HepG2 (cell line): ENCODE results near the gene SF1. TPM values are rescaled to one million over a fixed set of nuclear protein-coding genes. Genes with fewer than 3 reads are reported as not detected.

ENCODE experiments used
- ATAC-seq: fragments of 200-7000 bp; cut with Tn5 transposase; 3 replicates; pipeline ENCODE4 v1.9.1; 2020; ENCODE audit warnings: mild to moderate bottlenecking, moderate library complexity
- BruUV-seq: library from RNA; stranded (reverse); fragments of 400-500 nt; replicated peaks from 2 replicates; lab custom pipeline; 2021; lab: Mats Ljungman, UMichigan
- CTCF ChIA-PET: fragments of 300-600 bp; formaldehyde crosslinking; extraction: SDS; loops from one replicate; lab custom pipeline; 2021; ENCODE audit warnings: low total read pairs, inconsistent platforms, low intra/inter-chr PET ratio; lab: Yijun Ruan, JAX
- POLR2A ChIA-PET: fragments of 350-600 bp; sonication (Branson Sonifier 250); formaldehyde crosslinking; loops from one replicate; lab custom pipeline; 2020; ENCODE audit warnings: antibody characterized with exemption, inconsistent platforms; lab: Yijun Ruan, JAX
- DNase-seq: peaks from one replicate; pipeline ENCODE4 v3.0.0-alpha.2; 2015; ENCODE audit warnings: low spot score
- FAIRE-seq: peaks from 3 replicates; lab custom pipeline; 2011; peaks lifted over from hg19 to GRCh38; lab: Jason Lieb, UNC
- H2AFZ ChIP-seq: one replicate; pipeline ENCODE4 v1.6.1; 2011; ENCODE audit warnings: low read length, inconsistent platforms
- H3K27ac ChIP-seq: fragments of 300-600 bp; 3 replicates; pipeline ENCODE4 v1.8.0; 2011; ENCODE audit warnings: mixed run types, mild to moderate bottlenecking, mixed read lengths, low read length, inconsistent platforms; ENCODE audit not compliant: insufficient read depth; ENCODE audit errors: extremely low read length
- H3K27me3 ChIP-seq, 2 experiments: fragments of 200-600 bp in 1 of 2; 2 replicates in 1 of 2; 3 replicates in 1 of 2; pipeline versions ENCODE4 v1.6.0 to v1.8.0; 2011; ENCODE audit warnings: low read length in 2 of 2, mild to moderate bottlenecking in 2 of 2, moderate library complexity in 2 of 2, inconsistent platforms in 1 of 2; ENCODE audit not compliant: insufficient read depth in 2 of 2, control insufficient read depth in 1 of 2
- H3K36me3 ChIP-seq, 2 experiments: fragments of 200-600 bp in 1 of 2; replicated peaks in 1 of 2; 2 replicates in 1 of 2; 3 replicates in 1 of 2; pipeline versions ENCODE4 v1.5.1 to v1.8.0; 2011; ENCODE audit warnings: low read length in 2 of 2, inconsistent platforms in 1 of 2; ENCODE audit not compliant: insufficient read depth in 2 of 2, control insufficient read depth in 1 of 2
- H3K4me1 ChIP-seq: 2 replicates; pipeline ENCODE4 v1.5.1; 2012; ENCODE audit warnings: low read length, inconsistent platforms; ENCODE audit not compliant: insufficient read depth
- H3K4me2 ChIP-seq: 2 replicates; pipeline ENCODE4 v1.6.0; 2011; ENCODE audit warnings: low read depth, low read length, inconsistent platforms
- H3K4me3 ChIP-seq, 3 experiments: fragments of 200-600 bp in 1 of 3; sonication (generic), shearing (Covaris generic) in 1 of 3; replicated peaks in 1 of 3; 2 replicates each; pipeline ENCODE4 v1.5.1; 2011 to 2016; ENCODE audit warnings: low read length in 3 of 3, inconsistent platforms in 2 of 3, low read depth in 2 of 3, mild to moderate bottlenecking in 2 of 3, control low read depth in 1 of 3, mixed read lengths in 1 of 3; ENCODE audit not compliant: insufficient read depth in 1 of 3
- H3K79me2 ChIP-seq: one replicate; pipeline ENCODE4 v1.6.1; 2011; ENCODE audit warnings: low read length, inconsistent platforms; ENCODE audit not compliant: insufficient read depth
- H3K9ac ChIP-seq: 2 replicates; pipeline ENCODE4 v1.6.0; 2011; ENCODE audit warnings: mild to moderate bottlenecking, low read depth, low read length, inconsistent platforms; ENCODE audit not compliant: insufficient read depth
- H3K9me3 ChIP-seq: 2 replicates; pipeline ENCODE4 v1.5.1; 2012; ENCODE audit warnings: mild to moderate bottlenecking, low read length
- H4K20me1 ChIP-seq: 2 replicates; pipeline ENCODE4 v1.6.0; 2011; ENCODE audit warnings: inconsistent platforms, mild to moderate bottlenecking, low read length, moderate library complexity; ENCODE audit not compliant: insufficient read depth
- CERS6 ChIP-seq: sonication (generic); formaldehyde crosslinking; IDR thresholded peaks from 2 replicates; pipeline ENCODE4 v1.5.0; 2020; ENCODE audit warnings: missing genetic modification reagents
- GLMP ChIP-seq: sonication (generic); formaldehyde crosslinking; IDR thresholded peaks from 2 replicates; pipeline ENCODE4 v1.9.0; 2021; ENCODE audit warnings: missing genetic modification reagents, mild to moderate bottlenecking, borderline replicate concordance
- HMG20B ChIP-seq: conservative IDR thresholded peaks from 2 replicates; pipeline ENCODE4 v1.6.1; 2016; ENCODE audit warnings: missing genetic modification reagents, missing compliant biosample characterization
- KLF16 ChIP-seq, 2 experiments: sonication (generic) in 1 of 2; formaldehyde crosslinking in 1 of 2; IDR thresholded peaks; 2 replicates each; pipeline versions ENCODE4 v1.6.1 to v1.8.0; 2016 to 2023; ENCODE audit warnings: missing genetic modification reagents in 2 of 2, missing compliant biosample characterization in 1 of 2
- NBN ChIP-seq: fragments of 450-650 bp; conservative IDR thresholded peaks from 2 replicates; pipeline ENCODE4 v1.6.1; 2017
- NFIC ChIP-seq: IDR thresholded peaks from 2 replicates; pipeline ENCODE4 v1.6.1; 2012; ENCODE audit warnings: mild to moderate bottlenecking, low read length, inconsistent platforms
- PHF21A ChIP-seq: sonication (generic); formaldehyde crosslinking; IDR thresholded peaks from 2 replicates; pipeline ENCODE4 v1.5.0; 2020; ENCODE audit warnings: mild to moderate bottlenecking, missing genetic modification reagents
- RBFOX2 ChIP-seq: fragments of 200-400 bp; formaldehyde crosslinking; IDR thresholded peaks from 2 replicates; pipeline ENCODE4 v1.6.1; 2017; ENCODE audit warnings: low read depth, mild to moderate bottlenecking, low read length
- RBM22 ChIP-seq: fragments of 200-400 bp; formaldehyde crosslinking; optimal IDR thresholded peaks from 2 replicates; pipeline ENCODE3; 2017; ENCODE audit warnings: mild to moderate bottlenecking, low read length, moderate library complexity
- TCF7 ChIP-seq: sonication (generic); IDR thresholded peaks from 2 replicates; pipeline ENCODE4 v1.6.1; 2016; ENCODE audit warnings: antibody characterized with exemption, low read depth
- TMF1 ChIP-seq: sonication (generic); formaldehyde crosslinking; IDR thresholded peaks from 2 replicates; pipeline ENCODE4 v1.8.1; 2022; ENCODE audit warnings: low read depth, missing genetic modification reagents
- ZFP36L1 ChIP-seq: sonication (generic); formaldehyde crosslinking; IDR thresholded peaks from 2 replicates; pipeline ENCODE4 v1.8.0; 2022; ENCODE audit warnings: mild to moderate bottlenecking, missing genetic modification reagents, moderate library complexity
- ZNF44 ChIP-seq: sonication (generic); formaldehyde crosslinking; IDR thresholded peaks from 2 replicates; pipeline ENCODE4 v1.5.1; 2020; ENCODE audit warnings: mild to moderate bottlenecking, missing genetic modification reagents
- ZNF7 ChIP-seq: IDR thresholded peaks from 2 replicates; pipeline ENCODE4 v1.6.1; 2016; ENCODE audit warnings: missing biosample characterization, missing genetic modification reagents
- WGBS: methylation state at CpG from one replicate; pipeline ENCODE4 v1.1.6; 2017; ENCODE audit warnings: low lambda C conversion rate; 5-methylcytosine and 5-hydroxymethylcytosine counted together
- in situ Hi-C: cut with HindIII; loops from 2 replicates; pipeline ENCODE4 v1.10.0; 2017; ENCODE audit warnings: low pct_unique_long_range_greater_than_20kb; ENCODE audit not compliant: extremely low pct_ligation_motif_present
- intact Hi-C: fragments of 100-400 bp; cut with micrococcal nuclease; formaldehyde crosslinking; loops from one replicate; pipeline ENCODE4 v1.10.0; 2022; ENCODE audit not compliant: unreplicated experiment
- polyA plus RNA-seq, 8 experiments: library from polyadenylated mRNA; depleted of rRNA in 3 of 8; stranded (reverse) in 7 of 8; unstranded in 1 of 8; fragments of >200 nt; fragmentation: Illumina TruSeq in 4 of 8; extraction: Trizol in 4 of 8; gene quantifications; 2 replicates each; pipeline versions ENCODE4 v1.2.1 to v1.2.3, GENCODE V29; 2011 to 2016; ENCODE audit warnings: low read depth in 4 of 8, missing spikeins in 1 of 8, mixed read lengths in 1 of 8; ENCODE audit not compliant: insufficient read depth in 1 of 8
- total RNA-seq, 5 experiments: library from RNA; depleted of rRNA; stranded (reverse); fragments of >200 nt; fragmentation: Illumina TruSeq; extraction: Trizol; gene quantifications; 2 replicates each; pipeline ENCODE4 v1.2.3, GENCODE V29; 2016; ENCODE audit warnings: low read depth in 1 of 5
- TF ChIP-seq, protein P1 (sequence below): IDR thresholded peaks from 2 replicates; pipeline ENCODE4 v1.6.1; 2016; ENCODE audit warnings: missing compliant biosample characterization, missing genetic modification reagents, borderline replicate concordance

Gene SF1
- total and polyA plus RNA-seq, 2 of the 13 experiments (the other 11 are each of a cell fraction or from before 2014, with no cell fraction given), result 55.5 to 70.4 TPM

- H3K36me3 ChIP-seq, result peaks cover 29 to 58% of the 10 kb centered on the region in 2 experiments
- CTCF ChIA-PET, result no interaction called here
- no peak for FAIRE-seq
Measured at GRCh38 chr11:64776425-64776824, 1.9 kb downstream of the SF1 start.

GRCh38 chr11:64774144-64774543, 4.2 kb downstream of the SF1 start:
- peaks cover 82% of the 10 kb centered on the region for H4K20me1 ChIP-seq
- FAIRE-seq (no peak), ATAC-seq (no peak), DNase-seq (no peak)
- no peak overlapping the region for H3K9ac ChIP-seq
- BruUV-seq, result no TSS peak
- no peak overlapping the region for H3K4me3 ChIP-seq
- H2AFZ ChIP-seq, result no peak overlapping the region
- 84% methylated on average over 5 of the region's 5 CpGs for WGBS
- in situ Hi-C loops, result no loop called here
- H3K4me2 ChIP-seq, result no peak overlapping the region
- ChIA-PET CTCF (no interaction called here), POLR2A (interaction anchor here (1.0 kb wide), 1 partner anchor 8 kb away, joined by 3 read pairs; no protein-coding TSS in a partner anchor)
- H3K4me1 ChIP-seq, result peaks cover 44% of the 10 kb centered on the region
- peaks cover 49 to 81% of the 10 kb centered on the region in 2 experiments for H3K36me3 ChIP-seq
- H3K79me2 ChIP-seq, result peaks cover 57% of the 10 kb centered on the region
- intact Hi-C loops, result no loop called here
- H3K9me3 ChIP-seq, result no peaks in the 10 kb centered on the region
- no peaks in the 10 kb centered on the region; a peak in 1 of 5 replicates for H3K27me3 ChIP-seq
- H3K27ac ChIP-seq, result no peak overlapping the region
- TF ChIP-seq HMG20B (CRISPR knock-in tag), result no peak
- TF ChIP-seq RBFOX2, result 0 out of 2 replicates have a peak, but pooled peaks have one; percentile 22
- TF ChIP-seq ZNF7 (CRISPR knock-in tag), result no peak
- no peak for TF ChIP-seq TMF1
- TF ChIP-seq NBN, result no peak
- TF ChIP-seq NFIC, result no peak
- TF ChIP-seq TCF7, result no peak
- no peak for TF ChIP-seq ZNF44 (CRISPR knock-in tag)
- TF ChIP-seq CERS6 (CRISPR knock-in tag), result no peak
- 0 out of 4 replicates have a peak, but pooled peaks of 1 of the 2 experiments have one; percentile 0 for TF ChIP-seq KLF16 (CRISPR knock-in tag; IDR thresholded peaks at IDR 0.05)
- TF ChIP-seq, protein P1, sequence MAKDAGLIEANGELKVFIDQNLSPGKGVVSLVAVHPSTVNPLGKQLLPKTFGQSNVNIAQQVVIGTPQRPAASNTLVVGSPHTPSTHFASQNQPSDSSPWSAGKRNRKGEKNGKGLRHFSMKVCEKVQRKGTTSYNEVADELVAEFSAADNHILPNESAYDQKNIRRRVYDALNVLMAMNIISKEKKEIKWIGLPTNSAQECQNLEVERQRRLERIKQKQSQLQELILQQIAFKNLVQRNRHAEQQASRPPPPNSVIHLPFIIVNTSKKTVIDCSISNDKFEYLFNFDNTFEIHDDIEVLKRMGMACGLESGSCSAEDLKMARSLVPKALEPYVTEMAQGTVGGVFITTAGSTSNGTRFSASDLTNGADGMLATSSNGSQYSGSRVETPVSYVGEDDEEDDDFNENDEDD, result no peak
- peak; percentile 75 for TF ChIP-seq RBM22
- no peak for TF ChIP-seq ZFP36L1
- TF ChIP-seq PHF21A (CRISPR knock-in tag), result no peak

More at GRCh38 chr11:64776425-64776824, 1.9 kb downstream of the SF1 start:
- no peak overlapping the region for H3K27ac ChIP-seq
- H3K27me3 ChIP-seq, result no peaks in the 10 kb centered on the region; a peak in 1 of 5 replicates
- peak overlapping the region; percentile 89 for H3K9ac ChIP-seq
- TF ChIP-seq RBFOX2, result peak; percentile 53
- no peak for TF ChIP-seq GLMP (CRISPR knock-in tag)
- no peak for DNase-seq
- peak overlapping the region; percentile 95 for H3K4me2 ChIP-seq
- H2AFZ ChIP-seq, result no peak overlapping the region
- peaks cover 61% of the 10 kb centered on the region for H4K20me1 ChIP-seq
- H3K4me3 ChIP-seq, result peak overlapping the region; percentile 94 to 98 (median 94); a peak in 5 of 6 replicates
- in situ Hi-C loops (no loop called here), intact Hi-C loops (no loop called here)
- peaks cover 52% of the 10 kb centered on the region for H3K4me1 ChIP-seq
- WGBS, result 87% methylated on average over 6 of the region's 6 CpGs
- ATAC-seq, result no peak
- POLR2A ChIA-PET, result interaction anchor here (0.9 to 1.1 kb wide), 2 partner anchors 11 to 12 kb away, joined by 3 read pairs; no protein-coding TSS in a partner anchor
- peaks cover 57% of the 10 kb centered on the region for H3K79me2 ChIP-seq
- BruUV-seq, result no TSS peak
- no peaks in the 10 kb centered on the region for H3K9me3 ChIP-seq
